Mammary epithelial cell (primary cell): ENCODE results near the gene CIRBP.

ENCODE experiments used
- CTCF ChIP-seq, 2 donors: IDR thresholded peaks in 1 of 2; conservative IDR thresholded peaks in 1 of 2; 2 replicates each; pipeline ENCODE4 v1.5.1; 2011 to 2012; ENCODE audit warnings: inconsistent platforms in 2 of 2, low read length in 2 of 2, mild to moderate bottlenecking in 2 of 2, control low read depth in 1 of 2, low read depth in 1 of 2; ENCODE audit not compliant: insufficient read depth in 1 of 2; ENCODE audit errors: extremely low read depth in 1 of 2
- EZH2 ChIP-seq: IDR thresholded peaks from 2 replicates; pipeline ENCODE4 v1.6.1; 2012; ENCODE audit warnings: low read length, inconsistent platforms, borderline replicate concordance

- TF ChIP-seq CTCF (conservative IDR thresholded peaks at IDR 0.05 in 1 of 2, IDR thresholded peaks at IDR 0.05 in 1 of 2; ENCODE audit: extremely low read depth in 1 of 2, insufficient read depth in 1 of 2, low read depth in 1 of 2, low read length in 2 of 2) = no peak
- TF ChIP-seq EZH2 = no peak
Observed at GRCh38 chr19:1245494-1246264, 23.5 kb upstream of the CIRBP start.
